Prostate gland (tissue), 2 donors: ENCODE measurements around the gene GALNT5.

ENCODE experiments used
- POLR2A ChIP-seq: fragments of 450-650 bp; IDR thresholded peaks from one replicate; pipeline ENCODE4 v1.6.1; 2016; ENCODE audit warnings: antibody characterized with exemption, mild to moderate bottlenecking
- POLR2AphosphoS5 ChIP-seq: sonication (generic); formaldehyde crosslinking; IDR thresholded peaks from one replicate; pipeline ENCODE4 v1.6.1; 2017; ENCODE audit warnings: antibody characterized with exemption
- TF ChIP-seq, protein P1 (sequence below), 4 experiments: fragments of 200-600 bp in 2 of 4; fragments of 450-650 bp in 2 of 4; sonication (generic) in 2 of 4; IDR thresholded peaks; 1 replicate in 3 of 4; 2 replicates in 1 of 4; pipeline ENCODE4 v1.5.1; 2016 to 2019; ENCODE audit warnings: antibody characterized with exemption in 4 of 4, mild to moderate bottlenecking in 2 of 4, moderate library complexity in 2 of 4

DNA sequence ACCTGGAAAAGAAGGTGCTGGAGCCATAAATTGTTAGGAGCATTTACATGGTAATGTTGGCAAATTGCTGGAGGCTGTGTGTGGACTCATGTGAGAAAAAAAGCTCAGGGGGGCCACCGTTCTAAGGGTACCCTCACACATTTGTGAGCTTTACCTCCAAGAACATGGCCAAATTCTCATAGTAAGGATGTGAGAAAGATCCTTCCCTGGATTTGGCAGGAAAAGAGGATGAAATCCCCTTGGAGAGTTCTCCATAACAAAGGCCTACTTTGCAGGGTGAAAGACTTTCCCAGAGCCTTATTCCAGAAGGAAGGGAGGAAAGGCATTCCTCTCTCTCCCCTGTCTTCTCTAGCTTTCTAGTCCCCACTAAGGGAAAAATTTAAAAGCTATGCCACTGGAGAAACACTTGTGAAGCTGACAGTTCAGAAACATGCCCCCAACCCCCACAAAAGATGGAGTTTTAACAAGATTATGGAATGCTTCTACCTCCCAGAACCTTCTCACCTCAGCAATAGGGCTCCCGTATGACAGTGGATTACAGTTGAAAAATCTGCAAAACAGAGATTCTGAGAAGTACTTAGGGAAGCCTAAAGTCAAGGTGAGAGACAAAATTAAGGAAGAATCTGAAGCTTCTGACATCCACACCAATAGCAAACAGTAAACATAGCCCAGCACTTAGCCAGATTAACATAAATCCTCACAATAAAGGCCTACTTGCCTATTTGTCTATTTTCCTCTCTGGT, 88.3 kb downstream of the GALNT5 start:
- TF ChIP-seq, protein P1, sequence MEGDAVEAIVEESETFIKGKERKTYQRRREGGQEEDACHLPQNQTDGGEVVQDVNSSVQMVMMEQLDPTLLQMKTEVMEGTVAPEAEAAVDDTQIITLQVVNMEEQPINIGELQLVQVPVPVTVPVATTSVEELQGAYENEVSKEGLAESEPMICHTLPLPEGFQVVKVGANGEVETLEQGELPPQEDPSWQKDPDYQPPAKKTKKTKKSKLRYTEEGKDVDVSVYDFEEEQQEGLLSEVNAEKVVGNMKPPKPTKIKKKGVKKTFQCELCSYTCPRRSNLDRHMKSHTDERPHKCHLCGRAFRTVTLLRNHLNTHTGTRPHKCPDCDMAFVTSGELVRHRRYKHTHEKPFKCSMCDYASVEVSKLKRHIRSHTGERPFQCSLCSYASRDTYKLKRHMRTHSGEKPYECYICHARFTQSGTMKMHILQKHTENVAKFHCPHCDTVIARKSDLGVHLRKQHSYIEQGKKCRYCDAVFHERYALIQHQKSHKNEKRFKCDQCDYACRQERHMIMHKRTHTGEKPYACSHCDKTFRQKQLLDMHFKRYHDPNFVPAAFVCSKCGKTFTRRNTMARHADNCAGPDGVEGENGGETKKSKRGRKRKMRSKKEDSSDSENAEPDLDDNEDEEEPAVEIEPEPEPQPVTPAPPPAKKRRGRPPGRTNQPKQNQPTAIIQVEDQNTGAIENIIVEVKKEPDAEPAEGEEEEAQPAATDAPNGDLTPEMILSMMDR (IDR thresholded peaks at IDR 0.05) = no peak
- TF ChIP-seq POLR2AphosphoS5 (no peak), POLR2A (no peak)
